Left ventricle myocardium inferior (tissue), 1 donor: Measurements from ENCODE around the gene MB21D2. TPM values are rescaled to one million over a fixed set of nuclear protein-coding genes. Genes with fewer than 3 reads are reported as not detected.

ENCODE experiments used
- DNase-seq: peaks from one replicate; pipeline ENCODE4 v3.0.0-alpha.2; 2020
- H3K27ac ChIP-seq: fragments of 200-600 bp; replicated peaks from 2 replicates; pipeline ENCODE4 v1.8.0; 2021
- H3K27me3 ChIP-seq: fragments of 200-600 bp; 2 replicates; pipeline ENCODE4 v1.8.0; 2021; ENCODE audit warnings: low read depth
- H3K36me3 ChIP-seq: fragments of 200-600 bp; 2 replicates; pipeline ENCODE4 v1.8.0; 2021
- H3K4me1 ChIP-seq: fragments of 200-600 bp; 2 replicates; pipeline ENCODE4 v1.8.0; 2021
- H3K4me3 ChIP-seq: fragments of 200-600 bp; 2 replicates; pipeline ENCODE4 v1.8.0; 2021; ENCODE audit warnings: mild to moderate bottlenecking, moderate library complexity
- H3K9me3 ChIP-seq: fragments of 200-600 bp; replicated peaks from 2 replicates; pipeline ENCODE4 v1.8.0; 2021
- intact Hi-C: fragments of 100-400 bp; cut with micrococcal nuclease; formaldehyde crosslinking; loops from one replicate; pipeline ENCODE4 v1.11.0; 2022
- total RNA-seq: library from RNA; stranded (reverse); fragmentation: NEBNext Ultra II Directional; extraction: Animal tissue kit (Norgen Biotek cat#: 25700); gene quantifications from one replicate; pipeline ENCODE4 v1.2.1, GENCODE V29; 2021
- TF ChIP-seq, protein P1 (sequence below): fragments of 200-600 bp; IDR thresholded peaks from 2 replicates; pipeline ENCODE4 v1.8.0; 2021; ENCODE audit warnings: antibody characterized with exemption, mild to moderate bottlenecking, borderline replicate concordance
- donor health status: DM: no; HTN: yes; CAD: no; lungs with severe emphysema.

Gene MB21D2
- total RNA-seq, 1 donor from 2014 or later, result 1.8 TPM

DNA sequence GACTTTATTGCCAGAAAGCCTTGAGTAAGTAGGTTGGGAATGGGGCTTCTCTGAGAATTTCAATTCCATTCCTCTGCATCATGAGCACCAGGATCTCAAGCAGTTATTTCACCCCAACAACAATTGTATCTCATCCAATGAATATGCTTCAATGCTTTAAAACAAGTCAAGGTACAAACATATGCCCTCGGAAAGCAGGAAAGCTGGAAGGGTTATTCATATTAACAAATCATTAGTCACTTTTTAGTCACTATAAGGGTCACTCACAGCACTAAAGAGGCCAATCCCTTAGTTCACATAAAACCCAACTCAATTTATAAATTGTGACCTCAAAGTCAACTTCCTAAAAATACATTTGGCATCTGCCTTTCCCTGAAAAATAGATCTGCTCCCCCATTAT, 16.2 kb downstream of the MB21D2 start:
- H3K9me3 ChIP-seq, result peaks cover 5% of the 10 kb centered on the region
- no peak for DNase-seq
- H3K36me3 ChIP-seq, result no peaks in the 10 kb centered on the region
- H3K4me1 ChIP-seq, result peaks cover 9% of the 10 kb centered on the region
- no peak overlapping the region for H3K4me3 ChIP-seq
- no peaks in the 10 kb centered on the region for H3K27me3 ChIP-seq
- TF ChIP-seq, protein P1, sequence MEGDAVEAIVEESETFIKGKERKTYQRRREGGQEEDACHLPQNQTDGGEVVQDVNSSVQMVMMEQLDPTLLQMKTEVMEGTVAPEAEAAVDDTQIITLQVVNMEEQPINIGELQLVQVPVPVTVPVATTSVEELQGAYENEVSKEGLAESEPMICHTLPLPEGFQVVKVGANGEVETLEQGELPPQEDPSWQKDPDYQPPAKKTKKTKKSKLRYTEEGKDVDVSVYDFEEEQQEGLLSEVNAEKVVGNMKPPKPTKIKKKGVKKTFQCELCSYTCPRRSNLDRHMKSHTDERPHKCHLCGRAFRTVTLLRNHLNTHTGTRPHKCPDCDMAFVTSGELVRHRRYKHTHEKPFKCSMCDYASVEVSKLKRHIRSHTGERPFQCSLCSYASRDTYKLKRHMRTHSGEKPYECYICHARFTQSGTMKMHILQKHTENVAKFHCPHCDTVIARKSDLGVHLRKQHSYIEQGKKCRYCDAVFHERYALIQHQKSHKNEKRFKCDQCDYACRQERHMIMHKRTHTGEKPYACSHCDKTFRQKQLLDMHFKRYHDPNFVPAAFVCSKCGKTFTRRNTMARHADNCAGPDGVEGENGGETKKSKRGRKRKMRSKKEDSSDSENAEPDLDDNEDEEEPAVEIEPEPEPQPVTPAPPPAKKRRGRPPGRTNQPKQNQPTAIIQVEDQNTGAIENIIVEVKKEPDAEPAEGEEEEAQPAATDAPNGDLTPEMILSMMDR, result no peak
- no peak overlapping the region for H3K27ac ChIP-seq
- intact Hi-C loops, result no loop called here

DNA sequence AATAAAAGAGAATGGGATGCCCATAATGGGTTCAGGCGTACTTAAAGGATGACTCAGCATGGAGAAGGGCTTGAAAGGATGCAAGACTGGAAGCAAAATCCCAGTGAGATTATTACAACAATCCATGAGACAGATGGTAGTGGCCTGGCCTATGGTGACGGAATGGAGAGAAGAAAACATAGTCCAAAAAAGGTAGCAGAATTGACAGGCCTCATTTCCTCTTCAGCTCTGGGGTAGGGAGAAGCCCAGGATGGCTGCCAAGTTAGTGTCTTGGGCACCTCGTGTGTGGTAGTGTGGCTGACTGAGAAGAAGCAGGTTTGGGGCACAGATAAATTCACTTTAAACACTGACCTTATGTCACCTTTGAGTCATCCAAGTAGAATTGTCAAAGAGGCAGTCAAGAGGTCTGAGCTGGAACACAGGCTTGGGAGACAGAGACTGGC, 18.1 kb downstream of the MB21D2 start:
- no peak for DNase-seq
- H3K4me1 ChIP-seq, result peaks cover 9% of the 10 kb centered on the region
- H3K27ac ChIP-seq, result no peak overlapping the region

DNA sequence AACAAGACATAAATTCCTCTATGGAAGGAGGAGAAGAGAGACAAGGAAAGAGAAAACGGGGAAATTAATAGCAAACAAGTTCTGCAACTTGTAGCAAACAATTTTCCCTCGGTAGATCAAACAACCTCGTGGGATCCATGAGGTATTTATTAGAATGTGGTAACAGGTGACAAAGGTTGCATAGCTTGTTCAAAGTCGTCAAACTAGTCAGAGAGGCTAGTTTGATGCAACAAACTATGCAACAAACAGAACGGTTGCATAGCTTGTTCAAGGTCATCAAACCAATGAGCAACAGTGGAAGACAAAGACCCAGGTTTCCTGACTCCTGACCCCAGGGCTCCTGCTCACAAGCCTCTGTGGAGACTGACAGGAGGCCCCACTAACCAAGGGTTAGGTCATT, 20.7 kb downstream of the MB21D2 start:
- no peak overlapping the region for H3K27ac ChIP-seq
- peaks cover 17% of the 10 kb centered on the region for H3K4me1 ChIP-seq
- H3K36me3 ChIP-seq, result no peaks in the 10 kb centered on the region
- H3K27me3 ChIP-seq, result no peaks in the 10 kb centered on the region
- intact Hi-C loops, result no loop called here
- TF ChIP-seq, protein P1, result no peak
- DNase-seq, result no peak
- H3K4me3 ChIP-seq, result no peak overlapping the region
- H3K9me3 ChIP-seq, result no peaks in the 10 kb centered on the region

More for the DNA sequence above, 18.1 kb downstream of the MB21D2 start:
- intact Hi-C loops, result no loop called here
- Histone ChIP-seq H3K4me3 (no peak overlapping the region), H3K27me3 (no peaks in the 10 kb centered on the region), H3K36me3 (no peaks in the 10 kb centered on the region), H3K9me3 (peaks cover 5% of the 10 kb centered on the region)
- TF ChIP-seq, protein P1, result no peak

DNA sequence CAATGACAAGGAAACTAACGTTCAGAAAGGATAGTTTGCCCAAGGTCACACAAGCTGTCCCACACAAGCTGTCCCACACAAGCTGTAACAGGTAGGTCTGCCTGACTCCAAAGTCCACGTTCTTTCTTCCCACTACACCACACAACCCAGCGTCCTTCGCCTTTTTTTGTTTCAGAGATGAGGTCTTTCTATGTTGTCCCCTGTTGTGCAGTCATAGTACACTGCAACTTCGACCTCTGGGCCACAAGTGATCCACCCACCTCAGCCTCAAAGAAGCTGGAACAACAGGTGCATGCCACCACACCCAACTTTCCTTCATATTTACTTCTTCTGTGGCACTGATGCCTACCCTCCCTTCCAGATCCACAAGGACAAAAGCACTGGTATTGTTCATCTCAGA, 21.4 kb downstream of the MB21D2 start:
- H3K36me3 ChIP-seq, result no peaks in the 10 kb centered on the region
- H3K4me1 ChIP-seq, result peaks cover 13% of the 10 kb centered on the region
- no peak overlapping the region for H3K27ac ChIP-seq
- TF ChIP-seq, protein P1, result no peak
- intact Hi-C loops, result no loop called here
- H3K9me3 ChIP-seq, result no peaks in the 10 kb centered on the region
- no peak overlapping the region for H3K4me3 ChIP-seq
- no peaks in the 10 kb centered on the region for H3K27me3 ChIP-seq
- DNase-seq, result no peak

DNA sequence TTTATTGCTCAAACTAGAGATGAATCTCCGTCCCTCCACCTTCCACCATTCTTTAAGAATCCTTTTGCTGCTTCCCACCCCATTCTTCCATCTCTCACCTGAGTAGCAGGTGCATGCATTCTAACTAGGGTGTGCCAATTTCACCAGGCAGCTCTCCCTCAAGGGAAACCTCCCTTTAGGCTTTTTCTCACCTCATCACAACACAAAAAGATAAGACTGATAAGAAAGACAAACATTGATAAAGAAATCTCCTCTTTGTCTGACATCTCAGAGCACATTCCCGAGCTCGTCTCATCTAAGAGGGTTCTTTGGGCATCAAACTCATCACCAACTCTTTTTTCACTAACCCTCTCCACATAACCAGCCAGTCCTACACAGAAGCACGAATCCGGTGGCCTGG, 23.0 kb downstream of the MB21D2 start:
- Histone ChIP-seq H3K27me3 (no peaks in the 10 kb centered on the region), H3K27ac (no peak overlapping the region), H3K36me3 (no peaks in the 10 kb centered on the region), H3K9me3 (no peaks in the 10 kb centered on the region), H3K4me3 (no peak overlapping the region), H3K4me1 (peaks cover 21% of the 10 kb centered on the region)
- TF ChIP-seq, protein P1, result no peak
- DNase-seq, result no peak
- intact Hi-C loops, result no loop called here
